ENCODE data around the gene EFNA3. TPM values are rescaled to one million over a fixed set of nuclear protein-coding genes. Genes with fewer than 3 reads are reported as not detected.

EFNA3 gene
- total RNA-seq, 1 donor from 2014 or later: 2.9 TPM

GRCh38 chr1:155128755-155129473, 50.3 kb downstream of the EFNA3 start:
- peak overlapping the region; percentile 77 for H3K9ac ChIP-seq (ENCODE audit: low read length)
- H3K4me1 Mint-ChIP-seq (ENCODE audit: low read depth, unreplicated experiment): peaks cover 40% of the 10 kb centered on the region
- FAIRE-seq (no peak), DNase-seq (ENCODE audit: low read depth) (no peak)
- H3K36me3 ChIP-seq (ENCODE audit: insufficient read depth, low read length): no peaks in the 10 kb centered on the region
- H3K9me3 Mint-ChIP-seq (ENCODE audit: unreplicated experiment): no peaks in the 10 kb centered on the region
- H3K27me3 ChIP-seq (ENCODE audit: insufficient read depth, low read length): peaks cover 42% of the 10 kb centered on the region
- H3K4me3 ChIP-seq (ENCODE audit: insufficient read depth, low read depth, low read length): peak overlapping the region; percentile 55
- peaks cover 44% of the 10 kb centered on the region for H3K4me1 ChIP-seq (ENCODE audit: insufficient read depth, low read length)
- H3K4me2 ChIP-seq (ENCODE audit: low read length): peak overlapping the region; percentile 90
- TF ChIP-seq CTCF (IDR thresholded peaks at IDR 0.05; ENCODE audit: insufficient read depth, low read depth, low read length): no peak
- TF ChIP-seq EZH2 (IDR thresholded peaks at IDR 0.05; ENCODE audit: insufficient read depth, low read length): no peak
- peak overlapping the region; percentile 9 for H3K27ac ChIP-seq (ENCODE audit: low read depth, low read length)
- no peak overlapping the region for H2AFZ ChIP-seq (ENCODE audit: low read depth, low read length)
- no peaks in the 10 kb centered on the region for H3K9me3 ChIP-seq (ENCODE audit: insufficient read depth, low read depth, low read length)
- no peaks in the 10 kb centered on the region for H4K20me1 ChIP-seq (ENCODE audit: insufficient read depth, low read length)
- H3K27ac Mint-ChIP-seq (ENCODE audit: unreplicated experiment): peak overlapping the region; percentile 73
- H3K4me3 Mint-ChIP-seq (ENCODE audit: unreplicated experiment): peak overlapping the region; percentile 87
- no peaks in the 10 kb centered on the region for H3K27me3 Mint-ChIP-seq (ENCODE audit: low read depth, unreplicated experiment)
- no peaks in the 10 kb centered on the region for H3K79me2 ChIP-seq (ENCODE audit: insufficient read depth, low read length)
- H3K36me3 Mint-ChIP-seq (ENCODE audit: low read depth, unreplicated experiment): peaks cover 5% of the 10 kb centered on the region

GRCh38 chr1:155130272-155131006, 51.8 kb downstream of the EFNA3 start:
- Histone ChIP-seq H3K36me3 (ENCODE audit: insufficient read depth, low read length) (no peaks in the 10 kb centered on the region), H4K20me1 (ENCODE audit: insufficient read depth, low read length) (no peaks in the 10 kb centered on the region), H3K9me3 (ENCODE audit: insufficient read depth, low read depth, low read length) (no peaks in the 10 kb centered on the region), H3K4me1 (ENCODE audit: insufficient read depth, low read length) (peaks cover 50% of the 10 kb centered on the region), H3K9ac (ENCODE audit: low read length) (peak overlapping the region; percentile 77), H3K27ac (ENCODE audit: low read depth, low read length) (no peak overlapping the region), H3K79me2 (ENCODE audit: insufficient read depth, low read length) (no peaks in the 10 kb centered on the region), H2AFZ (ENCODE audit: low read depth, low read length) (no peak overlapping the region), H3K4me2 (ENCODE audit: low read length) (peak overlapping the region; percentile 90), H3K27me3 (ENCODE audit: insufficient read depth, low read length) (peaks cover 33% of the 10 kb centered on the region), H3K4me3 (ENCODE audit: insufficient read depth, low read depth, low read length) (no peak overlapping the region)
- peaks cover 8% of the 10 kb centered on the region for H3K36me3 Mint-ChIP-seq (ENCODE audit: low read depth, unreplicated experiment)
- no peak overlapping the region for H3K27ac Mint-ChIP-seq (ENCODE audit: unreplicated experiment)
- no peaks in the 10 kb centered on the region for H3K9me3 Mint-ChIP-seq (ENCODE audit: unreplicated experiment)
- FAIRE-seq (no peak), DNase-seq (ENCODE audit: low read depth) (no peak)
- H3K4me3 Mint-ChIP-seq (ENCODE audit: unreplicated experiment): peak overlapping the region; percentile 78
- TF ChIP-seq EZH2 (IDR thresholded peaks at IDR 0.05; ENCODE audit: insufficient read depth, low read length) (no peak), CTCF (IDR thresholded peaks at IDR 0.05; ENCODE audit: insufficient read depth, low read depth, low read length) (no peak)
- no peaks in the 10 kb centered on the region for H3K27me3 Mint-ChIP-seq (ENCODE audit: low read depth, unreplicated experiment)
- H3K4me1 Mint-ChIP-seq (ENCODE audit: low read depth, unreplicated experiment): peaks cover 43% of the 10 kb centered on the region
